Karpas-422 (cell line): ENCODE data around the gene SIRT4. TPM values are rescaled to one million over a fixed set of nuclear protein-coding genes. Genes with fewer than 3 reads are reported as not detected.
A peak's percentile ranks its signal among the peaks of the same experiment; 100 is the strongest.
"Not testable (repeated sequence)": the region's sequence is repeated elsewhere in the genome, so short reads cannot be mapped to it uniquely, and the experiment has no call there.

Experiments
- DNase-seq: peaks from one replicate; pipeline ENCODE4 v3.0.0-alpha.2; 2015
- H2AFZ ChIP-seq: fragments of 200-600 bp; sonication (generic); 2 replicates; pipeline ENCODE4 v1.6.1; 2014; ENCODE audit warnings: antibody characterized with exemption, low read length, mixed read lengths
- H3K27ac ChIP-seq: fragments of 200-600 bp; sonication (generic); 2 replicates; pipeline ENCODE4 v1.5.1; 2014; ENCODE audit warnings: mild to moderate bottlenecking, low read length, moderate library complexity
- H3K27me3 ChIP-seq: fragments of 200-600 bp; sonication (generic); 2 replicates; pipeline ENCODE4 v1.6.1; 2014; ENCODE audit warnings: low read length, mixed read lengths
- H3K36me3 ChIP-seq: fragments of 200-600 bp; sonication (generic); 2 replicates; pipeline ENCODE4 v1.6.1; 2014; ENCODE audit warnings: low read length, mixed read lengths; ENCODE audit not compliant: insufficient read depth
- H3K4me1 ChIP-seq: fragments of 200-600 bp; sonication (generic); 2 replicates; pipeline ENCODE4 v1.6.1; 2014; ENCODE audit warnings: mild to moderate bottlenecking, low read length, mixed read lengths
- H3K4me2 ChIP-seq: fragments of 200-600 bp; sonication (generic); 2 replicates; pipeline ENCODE4 v1.6.1; 2014; ENCODE audit warnings: low read length, low read depth, mild to moderate bottlenecking; ENCODE audit not compliant: poor library complexity, severe bottlenecking
- H3K4me3 ChIP-seq: fragments of 200-600 bp; sonication (generic); 2 replicates; pipeline ENCODE4 v1.5.1; 2014; ENCODE audit warnings: mild to moderate bottlenecking, antibody characterized with exemption, low read length, mixed read lengths
- H3K79me2 ChIP-seq: fragments of 200-600 bp; sonication (generic); 2 replicates; pipeline ENCODE4 v1.6.1; 2014; ENCODE audit warnings: mild to moderate bottlenecking, low read length, mixed read lengths
- H3K9ac ChIP-seq: fragments of 200-600 bp; sonication (generic); 2 replicates; pipeline ENCODE4 v1.6.0; 2014; ENCODE audit warnings: low read length
- H3K9me2 ChIP-seq: fragments of 200-600 bp; sonication (generic), shearing (Covaris generic); replicated peaks from 2 replicates; pipeline ENCODE4 v1.6.0; 2014; ENCODE audit warnings: mild to moderate bottlenecking, low read length, moderate library complexity; ENCODE audit not compliant: insufficient read depth
- H3K9me3 ChIP-seq: fragments of 300-700, 200-600 bp; sonication (generic); 2 replicates; pipeline ENCODE4 v1.6.1; 2014; ENCODE audit warnings: low read length, mixed read lengths
- H4K20me1 ChIP-seq: fragments of 200-600 bp; sonication (generic); 2 replicates; pipeline ENCODE4 v1.6.1; 2014; ENCODE audit warnings: mild to moderate bottlenecking, antibody characterized with exemption, low read length, low read depth; ENCODE audit not compliant: insufficient read depth
- total RNA-seq: library from RNA; depleted of rRNA; stranded (reverse); fragments of >200 nt; shearing (Covaris generic); gene quantifications from 2 replicates; pipeline ENCODE4 v1.2.3, GENCODE V29; 2014; ENCODE audit warnings: low replicate concordance

The SIRT4 gene
- total RNA-seq, 1 experiment from 2014 or later, result 0.67 TPM

DNA sequence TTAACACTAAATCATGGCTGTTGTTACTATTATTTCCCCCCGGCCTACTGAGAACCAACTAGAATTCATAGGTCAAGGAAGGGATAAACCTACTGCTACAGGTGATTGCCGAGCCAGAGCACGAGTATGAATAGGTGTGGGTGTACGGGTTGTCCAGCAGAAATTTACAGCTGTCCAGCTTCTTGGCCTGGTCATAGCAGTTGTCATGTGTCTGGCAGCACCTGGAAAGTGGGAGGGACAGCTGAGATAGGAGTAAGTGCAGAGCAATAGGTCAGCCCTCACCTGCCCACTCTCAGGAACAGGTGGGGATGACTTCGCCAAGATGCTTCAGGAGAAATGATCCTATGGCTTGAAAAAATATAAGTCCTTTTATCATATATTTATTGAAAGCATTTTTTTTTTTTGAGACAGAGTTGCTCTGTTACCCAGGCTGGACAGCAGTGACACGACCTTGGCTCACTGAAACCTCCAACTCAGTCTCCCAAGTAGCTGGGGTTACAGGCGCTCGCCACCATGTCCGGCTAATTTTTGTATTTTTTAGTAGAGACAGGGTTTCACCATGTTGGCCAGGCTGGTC is 22.8 kb downstream of the SIRT4 start:
- H3K9me3 ChIP-seq, result no peaks in the 10 kb centered on the region
- peak overlapping the region; percentile 85 for H3K4me2 ChIP-seq
- DNase-seq, result no peak
- H4K20me1 ChIP-seq, result no peaks in the 10 kb centered on the region
- no peak overlapping the region for H3K9ac ChIP-seq
- no peak overlapping the region for H3K4me3 ChIP-seq
- no peaks in the 10 kb centered on the region for H3K36me3 ChIP-seq
- no peak overlapping the region for H2AFZ ChIP-seq
- H3K4me1 ChIP-seq, result peaks cover 9% of the 10 kb centered on the region
- H3K27me3 ChIP-seq, result no peaks in the 10 kb centered on the region
- H3K79me2 ChIP-seq, result no peaks in the 10 kb centered on the region
- no peak overlapping the region for H3K27ac ChIP-seq
- no peaks in the 10 kb centered on the region for H3K9me2 ChIP-seq

DNA sequence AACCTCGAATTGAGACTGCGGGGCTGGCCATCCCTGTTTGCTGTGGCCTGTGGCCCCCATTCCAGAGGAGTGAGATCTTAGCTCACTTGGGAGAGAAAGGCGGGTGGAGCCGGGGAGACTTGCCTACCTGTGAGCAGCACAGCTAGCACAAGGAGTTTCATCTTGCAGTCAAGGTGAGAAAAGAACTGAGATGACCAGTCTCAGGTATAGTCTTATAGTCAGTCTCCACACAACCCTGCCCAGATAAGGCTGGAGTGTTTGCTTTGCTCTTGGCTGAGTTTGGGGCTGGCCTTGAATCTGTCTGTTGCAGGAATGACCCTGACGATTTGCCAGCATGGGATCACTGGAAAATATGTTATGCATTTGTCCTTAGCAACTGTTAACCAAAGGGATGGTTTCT is 25.5 kb downstream of the SIRT4 start, which contains the start of gene PLA2G1B:
Gene PLA2G1B, minus strand, starts transcription at position 187 of the 400 bp plus-strand sequence. Its CDS starts 26 bp downstream, at position 161.
- Histone ChIP-seq H2AFZ (no peak within 1 kb of the TSS), H3K36me3 (no peaks in the 10 kb centered on the region), H3K9me2 (no peaks in the 10 kb centered on the region), H3K79me2 (no peaks in the 10 kb centered on the region), H3K4me2 (no peak within 1 kb of the TSS), H3K4me3 (no peak within 1 kb of the TSS), H3K27me3 (no peaks in the 10 kb centered on the region), H3K9me3 (no peaks in the 10 kb centered on the region), H3K9ac (no peak within 1 kb of the TSS), H3K4me1 (peaks cover 9% of the 10 kb centered on the region), H4K20me1 (no peaks in the 10 kb centered on the region), H3K27ac (no peak within 1 kb of the TSS)
- DNase-seq, result no peak

DNA sequence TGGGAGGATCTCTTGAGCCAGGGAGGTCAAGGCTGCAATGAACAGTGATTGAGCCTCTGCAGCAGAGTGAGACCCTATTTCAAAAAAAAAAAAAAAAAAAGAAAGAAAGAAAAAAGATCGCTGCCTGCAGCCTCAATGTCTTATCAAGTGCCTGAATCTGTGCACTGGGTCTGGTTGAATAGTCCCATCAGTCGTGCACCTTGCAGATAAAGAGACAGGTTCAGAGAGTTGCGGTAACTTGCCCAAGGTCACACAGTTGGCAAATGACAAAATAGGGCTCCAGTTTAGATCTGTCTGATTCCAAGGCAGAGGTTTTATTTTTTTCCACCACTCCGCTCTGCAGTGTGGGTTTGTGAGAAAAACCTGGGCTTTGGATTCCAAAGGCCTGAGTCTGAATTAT is 26.1 kb downstream of the SIRT4 start:
- Histone ChIP-seq H3K9ac (no peak overlapping the region), H3K9me2 (no peaks in the 10 kb centered on the region), H3K27ac (no peak overlapping the region), H3K79me2 (no peaks in the 10 kb centered on the region), H4K20me1 (no peaks in the 10 kb centered on the region), H3K4me1 (peaks cover 9% of the 10 kb centered on the region), H3K4me2 (no peak overlapping the region), H2AFZ (no peak overlapping the region), H3K36me3 (no peaks in the 10 kb centered on the region), H3K9me3 (no peaks in the 10 kb centered on the region), H3K27me3 (no peaks in the 10 kb centered on the region), H3K4me3 (no peak overlapping the region)
- no peak for DNase-seq

DNA sequence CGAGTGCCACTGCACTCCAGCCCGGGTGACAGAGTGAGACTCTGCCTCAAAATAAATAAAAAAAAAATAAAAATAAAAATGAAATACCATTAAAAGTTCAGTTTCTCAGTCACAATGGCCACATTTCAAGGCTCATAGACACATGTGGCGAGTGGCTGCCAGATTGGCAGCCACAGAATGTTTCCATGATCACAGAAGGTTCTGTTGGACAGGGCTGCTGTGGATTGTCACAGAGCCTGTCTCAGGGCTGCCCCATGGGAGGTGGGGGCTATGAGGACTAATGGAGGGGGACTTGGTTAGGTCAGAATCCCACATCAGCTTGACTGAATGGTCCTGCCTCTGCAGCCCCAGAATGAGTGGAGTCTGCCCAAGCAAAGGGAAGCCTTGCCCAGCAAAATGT is 29.3 kb downstream of the SIRT4 start:
- H3K36me3 ChIP-seq, result no peaks in the 10 kb centered on the region
- DNase-seq, result no peak
- H3K9ac ChIP-seq, result no peak overlapping the region
- peaks cover 2% of the 10 kb centered on the region; the same call in 1 of the 2 replicates for H3K9me3 ChIP-seq
- H2AFZ ChIP-seq, result no peak overlapping the region
- no peaks in the 10 kb centered on the region for H3K79me2 ChIP-seq
- no peak overlapping the region for H3K4me2 ChIP-seq
- H3K4me3 ChIP-seq, result no peak overlapping the region
- no peaks in the 10 kb centered on the region for H4K20me1 ChIP-seq
- H3K9me2 ChIP-seq, result no peaks in the 10 kb centered on the region
- no peaks in the 10 kb centered on the region for H3K4me1 ChIP-seq
- no peaks in the 10 kb centered on the region for H3K27me3 ChIP-seq
- no peak overlapping the region for H3K27ac ChIP-seq

DNA sequence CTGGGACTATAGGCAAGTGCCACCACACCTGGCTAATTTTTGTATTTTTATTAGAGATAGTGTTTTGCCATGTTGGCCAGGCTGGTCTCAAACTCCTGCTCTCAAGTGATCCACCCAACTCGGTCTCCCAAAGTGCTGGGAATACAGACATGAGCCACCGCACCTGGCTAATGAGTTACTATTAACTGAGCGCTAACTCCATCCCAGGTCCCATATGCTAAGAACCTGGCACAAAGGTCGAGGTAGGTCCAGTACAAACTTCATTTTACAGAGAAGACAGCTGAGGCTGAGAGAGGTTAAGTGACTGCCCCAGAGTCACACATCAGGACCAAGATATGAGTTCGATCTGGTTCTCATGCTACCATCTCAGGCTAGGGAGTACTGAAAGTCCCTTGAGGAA is 29.9 kb downstream of the SIRT4 start:
- Histone ChIP-seq H3K4me1 (no peaks in the 10 kb centered on the region), H3K4me3 (no peak overlapping the region), H3K79me2 (no peaks in the 10 kb centered on the region), H3K36me3 (no peaks in the 10 kb centered on the region), H2AFZ (no peak overlapping the region), H3K9me2 (no peaks in the 10 kb centered on the region), H3K9me3 (peaks cover 6% of the 10 kb centered on the region; the same call in 1 of the 2 replicates), H3K9ac (no peak overlapping the region), H4K20me1 (no peaks in the 10 kb centered on the region), H3K4me2 (no peak overlapping the region), H3K27me3 (no peaks in the 10 kb centered on the region), H3K27ac (no peak overlapping the region)
- no peak for DNase-seq

DNA sequence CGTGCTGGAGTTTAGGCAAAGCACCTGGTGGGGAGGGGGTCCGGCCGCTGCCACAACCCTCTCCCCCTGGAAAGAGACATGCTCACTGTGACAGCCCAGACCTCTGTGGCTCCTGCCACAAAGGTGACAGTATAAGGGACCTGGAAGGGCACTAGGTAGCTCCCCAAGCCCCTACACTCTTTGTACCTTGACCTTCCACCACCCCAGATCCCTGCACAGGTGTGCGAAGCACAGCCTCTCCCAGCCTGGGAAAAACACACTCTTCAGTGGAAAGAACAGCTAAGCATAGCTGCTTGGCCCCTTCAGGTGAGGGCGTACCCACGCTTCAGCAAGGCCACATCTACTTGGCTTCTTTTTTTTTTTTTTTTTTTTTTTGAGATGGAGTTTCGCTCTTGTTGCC is 30.4 kb downstream of the SIRT4 start:
- H3K27ac ChIP-seq, result no peak overlapping the region
- peaks cover 9% of the 10 kb centered on the region; the same call in 1 of the 2 replicates for H3K9me3 ChIP-seq
- no peaks in the 10 kb centered on the region for H3K9me2 ChIP-seq
- no peak for DNase-seq
- no peak overlapping the region for H2AFZ ChIP-seq
- H3K4me3 ChIP-seq, result no peak overlapping the region
- no peak overlapping the region for H3K9ac ChIP-seq
- no peak overlapping the region for H3K4me2 ChIP-seq
- no peaks in the 10 kb centered on the region for H3K4me1 ChIP-seq
- no peaks in the 10 kb centered on the region for H3K79me2 ChIP-seq
- H3K27me3 ChIP-seq, result no peaks in the 10 kb centered on the region
- no peaks in the 10 kb centered on the region for H3K36me3 ChIP-seq
- no peaks in the 10 kb centered on the region for H4K20me1 ChIP-seq

DNA sequence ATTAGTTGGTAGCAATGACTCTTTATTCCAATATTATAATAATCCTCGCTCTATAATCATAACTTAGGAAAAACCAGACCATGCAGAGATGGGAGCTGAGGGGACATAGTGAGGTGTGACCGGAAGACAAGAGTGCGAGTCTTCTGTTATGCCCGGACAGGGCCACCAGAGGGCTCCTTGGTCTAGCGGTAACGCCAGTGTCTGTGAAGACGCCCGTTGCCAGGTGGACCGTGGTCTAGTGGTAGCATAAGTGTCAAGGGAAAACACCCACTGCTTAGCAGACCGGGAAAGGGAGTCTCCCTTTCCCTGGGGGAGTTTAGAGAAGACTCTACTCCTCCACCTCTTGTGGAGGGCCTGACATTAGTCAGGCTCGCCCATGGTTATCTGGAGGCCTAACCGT is 33.3 kb downstream of the SIRT4 start:
- H3K4me1 ChIP-seq, H3K27me3 ChIP-seq, H3K9me2 ChIP-seq, H4K20me1 ChIP-seq, H3K4me3 ChIP-seq, H3K27ac ChIP-seq, H3K79me2 ChIP-seq, H3K4me2 ChIP-seq, H3K36me3 ChIP-seq, H2AFZ ChIP-seq, H3K9ac ChIP-seq, H3K9me3 ChIP-seq: not testable (repeated sequence)
- DNase-seq, result peak; percentile 69

DNA sequence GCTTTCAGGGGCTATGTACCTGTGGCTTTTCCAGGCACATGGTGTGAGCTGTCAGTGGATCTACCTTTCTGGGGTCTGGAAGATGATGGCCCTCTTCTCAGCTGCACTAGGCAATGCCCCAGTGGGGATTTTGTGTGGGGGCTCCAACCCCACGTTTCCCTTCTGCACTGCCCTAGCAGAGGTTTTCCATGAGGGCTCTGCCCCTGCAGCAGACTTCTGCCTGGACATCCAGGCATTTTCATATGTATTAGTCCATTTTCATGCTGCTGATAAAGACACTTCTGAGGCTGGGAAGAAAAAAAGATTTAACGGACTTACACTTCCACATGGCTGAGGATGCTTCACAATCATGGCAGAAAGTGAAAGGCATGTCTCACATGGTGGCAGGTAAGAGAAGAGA is 34.3 kb downstream of the SIRT4 start:
- not testable (repeated sequence) for H3K27ac ChIP-seq, H2AFZ ChIP-seq, H3K9me2 ChIP-seq, H4K20me1 ChIP-seq, H3K27me3 ChIP-seq, H3K79me2 ChIP-seq, H3K36me3 ChIP-seq, DNase-seq, H3K4me3 ChIP-seq, H3K4me1 ChIP-seq, H3K9ac ChIP-seq, H3K9me3 ChIP-seq, H3K4me2 ChIP-seq

DNA sequence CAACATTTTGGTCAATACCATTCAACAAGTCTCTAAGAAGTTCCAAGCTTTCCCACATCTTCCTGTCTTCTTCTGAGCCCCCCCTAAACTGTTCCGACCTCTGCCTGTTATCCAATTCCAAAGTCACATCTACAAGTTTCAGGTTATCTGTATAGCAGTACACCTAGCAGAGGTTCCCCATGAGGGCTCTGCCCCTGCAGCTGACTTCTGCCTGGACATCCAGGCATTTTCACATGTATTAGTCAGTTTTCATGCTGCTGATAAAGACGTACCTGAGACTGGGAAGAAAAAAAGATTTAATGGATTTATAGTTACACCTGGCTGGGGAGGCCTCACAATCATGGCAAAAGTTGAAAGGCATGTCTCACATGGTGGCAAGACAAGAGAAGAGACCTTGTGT is 35.6 kb downstream of the SIRT4 start:
- no peak overlapping the region for H3K4me3 ChIP-seq
- H3K9me2 ChIP-seq, result no peaks in the 10 kb centered on the region
- no peak overlapping the region for H3K27ac ChIP-seq
- H2AFZ ChIP-seq, result no peak overlapping the region
- H3K4me2 ChIP-seq, result no peak overlapping the region
- no peaks in the 10 kb centered on the region for H3K79me2 ChIP-seq
- peaks cover 9% of the 10 kb centered on the region; the same call in 1 of the 2 replicates for H3K9me3 ChIP-seq
- no peaks in the 10 kb centered on the region for H3K27me3 ChIP-seq
- no peaks in the 10 kb centered on the region for H3K36me3 ChIP-seq
- H4K20me1 ChIP-seq, result no peaks in the 10 kb centered on the region
- no peaks in the 10 kb centered on the region for H3K4me1 ChIP-seq
- H3K9ac ChIP-seq, result no peak overlapping the region
- DNase-seq, result no peak
